Breast epithelium (tissue), 3 donors: ENCODE measurements around the gene PTPN7.

ENCODE experiments used
- CTCF ChIP-seq, 3 donors: fragments of 450-650 bp; IDR thresholded peaks; one replicate each; pipeline ENCODE4 v1.5.1; 2016 to 2017; ENCODE audit warnings: antibody characterized with exemption in 3 of 3, mild to moderate bottlenecking in 3 of 3, moderate library complexity in 3 of 3
- POLR2A ChIP-seq: fragments of 450-650 bp; IDR thresholded peaks from one replicate; pipeline ENCODE4 v1.6.1; 2016; ENCODE audit warnings: antibody characterized with exemption, mild to moderate bottlenecking, moderate library complexity

- TF ChIP-seq CTCF (IDR thresholded peaks at IDR 0.05) (no peak), POLR2A (no peak)
Observed at GRCh38 chr1:202197653-202198365, 37.4 kb upstream of the PTPN7 start.
